ENCODE data around the gene KLHL40.

The KLHL40 gene

DNA sequence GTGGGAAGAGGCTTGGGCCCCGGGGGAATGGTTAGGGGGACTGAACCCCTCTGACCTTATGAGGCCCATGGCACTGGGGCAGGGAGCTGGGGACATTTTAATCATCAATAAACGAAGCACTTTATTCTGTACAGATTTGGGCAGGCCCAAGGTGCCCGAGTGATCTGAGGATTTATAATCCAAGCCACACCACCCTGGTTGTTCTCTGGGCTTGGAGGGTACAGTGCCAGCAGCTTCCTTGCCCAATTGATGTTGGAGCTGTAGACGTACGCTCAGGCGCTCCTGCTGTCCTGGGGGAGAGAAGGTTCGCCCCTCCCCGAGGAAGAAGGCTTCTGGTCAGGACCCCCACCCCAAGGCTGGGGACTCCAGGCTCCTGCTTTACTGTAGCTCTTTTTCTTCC is 19.3 kb upstream of the KLHL40 start:
- H3K27me3 ChIP-seq (ENCODE audit: insufficient read depth, low read length) = no peaks in the 10 kb centered on the region

GRCh38 chr3:42666577-42666998 is 18.7 kb upstream of the KLHL40 start:
- Histone ChIP-seq H3K4me3 (ENCODE audit: low read length) (no peak overlapping the region), H3K4me1 (ENCODE audit: insufficient read depth, low read length) (no peaks in the 10 kb centered on the region), H3K27ac (ENCODE audit: low read length) (no peak overlapping the region), H3K9me3 (ENCODE audit: insufficient read depth, low read depth, low read length) (no peaks in the 10 kb centered on the region), H3K27me3 (ENCODE audit: insufficient read depth, low read length) (no peaks in the 10 kb centered on the region), H3K36me3 (ENCODE audit: insufficient read depth, low read depth, low read length) (no peaks in the 10 kb centered on the region), H3K9ac (ENCODE audit: low read depth, low read length) (no peak overlapping the region)

More for the DNA sequence above, 19.3 kb upstream of the KLHL40 start:
- no peak overlapping the region for H3K27ac ChIP-seq (ENCODE audit: low read length)
- H3K36me3 ChIP-seq (ENCODE audit: insufficient read depth, low read depth, low read length) = no peaks in the 10 kb centered on the region
- no peaks in the 10 kb centered on the region for H3K9me3 ChIP-seq (ENCODE audit: insufficient read depth, low read depth, low read length)
- H3K4me3 ChIP-seq (ENCODE audit: low read length) = no peak overlapping the region
- H3K4me1 ChIP-seq (ENCODE audit: insufficient read depth, low read length) = no peaks in the 10 kb centered on the region
- no peak overlapping the region for H3K9ac ChIP-seq (ENCODE audit: low read depth, low read length)

GRCh38 chr3:42667096-42667522 is 18.2 kb upstream of the KLHL40 start:
- Histone ChIP-seq H3K27me3 (ENCODE audit: insufficient read depth, low read length) (no peaks in the 10 kb centered on the region), H3K9ac (ENCODE audit: low read depth, low read length) (no peak overlapping the region), H3K9me3 (ENCODE audit: insufficient read depth, low read depth, low read length) (no peaks in the 10 kb centered on the region), H3K36me3 (ENCODE audit: insufficient read depth, low read depth, low read length) (no peaks in the 10 kb centered on the region), H3K4me3 (ENCODE audit: low read length) (no peak overlapping the region), H3K4me1 (ENCODE audit: insufficient read depth, low read length) (no peaks in the 10 kb centered on the region), H3K27ac (ENCODE audit: low read length) (no peak overlapping the region)

- H3K9ac ChIP-seq (ENCODE audit: low read depth, low read length) = no peak overlapping the region
- no peak overlapping the region for H3K4me3 ChIP-seq (ENCODE audit: low read length)
- no peaks in the 10 kb centered on the region for H3K36me3 ChIP-seq (ENCODE audit: insufficient read depth, low read depth, low read length)
- no peaks in the 10 kb centered on the region for H3K9me3 ChIP-seq (ENCODE audit: insufficient read depth, low read depth, low read length)
- no peaks in the 10 kb centered on the region for H3K4me1 ChIP-seq (ENCODE audit: insufficient read depth, low read length)
- no peak overlapping the region for H3K27ac ChIP-seq (ENCODE audit: low read length)
- no peaks in the 10 kb centered on the region for H3K27me3 ChIP-seq (ENCODE audit: insufficient read depth, low read length)
Measured at GRCh38 chr3:42667523-42668412, 17.6 kb upstream of the KLHL40 start.

- Histone ChIP-seq H3K9ac (ENCODE audit: low read depth, low read length) (no peak overlapping the region), H3K27me3 (ENCODE audit: insufficient read depth, low read length) (no peaks in the 10 kb centered on the region), H3K36me3 (ENCODE audit: insufficient read depth, low read depth, low read length) (no peaks in the 10 kb centered on the region), H3K4me3 (ENCODE audit: low read length) (no peak overlapping the region), H3K27ac (ENCODE audit: low read length) (no peak overlapping the region), H3K4me1 (ENCODE audit: insufficient read depth, low read length) (no peaks in the 10 kb centered on the region), H3K9me3 (ENCODE audit: insufficient read depth, low read depth, low read length) (no peaks in the 10 kb centered on the region)
Measured at GRCh38 chr3:42668413-42668760, 16.9 kb upstream of the KLHL40 start.

- no peaks in the 10 kb centered on the region for H3K4me1 ChIP-seq (ENCODE audit: insufficient read depth, low read length)
- no peak overlapping the region for H3K9ac ChIP-seq (ENCODE audit: low read depth, low read length)
- H3K36me3 ChIP-seq (ENCODE audit: insufficient read depth, low read depth, low read length) = no peaks in the 10 kb centered on the region
- no peak overlapping the region for H3K4me3 ChIP-seq (ENCODE audit: low read length)
- no peak overlapping the region for H3K27ac ChIP-seq (ENCODE audit: low read length)
- no peaks in the 10 kb centered on the region for H3K27me3 ChIP-seq (ENCODE audit: insufficient read depth, low read length)
- no peaks in the 10 kb centered on the region for H3K9me3 ChIP-seq (ENCODE audit: insufficient read depth, low read depth, low read length)
Measured at GRCh38 chr3:42668793-42669217, 16.5 kb upstream of the KLHL40 start.

DNA sequence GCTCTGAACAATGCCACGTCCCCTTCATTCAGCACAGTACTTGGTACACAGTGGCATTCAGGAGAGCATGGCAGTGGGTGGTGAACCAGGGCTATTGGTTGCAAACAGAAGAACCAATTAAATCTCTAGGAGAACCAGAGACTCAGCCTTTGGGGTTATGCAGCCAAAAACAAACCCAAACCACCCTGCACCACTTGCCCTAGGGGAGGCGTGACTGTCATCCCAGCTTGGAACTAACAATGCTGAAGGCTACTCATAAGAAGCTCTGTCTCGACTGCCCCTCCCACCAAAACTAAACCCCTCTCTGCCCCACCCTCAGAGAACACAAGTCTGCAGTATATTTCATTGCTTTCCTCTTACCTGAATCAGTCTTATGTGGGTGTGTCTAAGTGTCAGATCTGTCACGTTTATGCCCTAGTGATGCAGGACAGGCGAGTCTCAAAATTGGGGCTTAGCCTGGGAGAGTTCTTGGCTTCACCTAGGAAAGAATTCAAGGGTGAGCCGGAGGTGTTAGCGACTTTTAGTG is 15.2 kb upstream of the KLHL40 start:
- Histone ChIP-seq H3K36me3 (ENCODE audit: insufficient read depth, low read depth, low read length) (no peaks in the 10 kb centered on the region), H3K9ac (ENCODE audit: low read depth, low read length) (no peak overlapping the region), H3K27me3 (ENCODE audit: insufficient read depth, low read length) (no peaks in the 10 kb centered on the region), H3K4me1 (ENCODE audit: insufficient read depth, low read length) (no peaks in the 10 kb centered on the region), H3K4me3 (ENCODE audit: low read length) (no peak overlapping the region), H3K9me3 (ENCODE audit: insufficient read depth, low read depth, low read length) (no peaks in the 10 kb centered on the region), H3K27ac (ENCODE audit: low read length) (no peak overlapping the region)

DNA sequence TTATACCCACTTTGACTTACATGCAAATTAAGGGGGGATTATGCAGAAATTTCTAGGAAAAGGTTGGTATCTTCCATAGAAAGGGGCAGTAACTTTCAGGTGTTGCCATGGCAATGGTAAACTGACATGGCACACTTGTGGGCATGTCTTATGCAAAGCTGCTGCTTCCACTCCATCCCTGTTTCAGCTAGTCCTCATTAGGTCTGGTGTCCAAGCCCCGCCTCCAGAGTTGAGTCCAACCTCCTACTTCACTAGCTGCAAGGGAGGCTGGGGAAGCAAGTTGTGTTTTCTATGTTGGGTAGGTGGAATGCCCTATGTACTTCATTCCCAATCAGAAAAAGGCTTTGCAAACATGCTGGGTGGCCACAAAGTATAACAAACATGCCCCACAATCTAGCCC is 14.7 kb upstream of the KLHL40 start:
- Histone ChIP-seq H3K36me3 (ENCODE audit: insufficient read depth, low read depth, low read length) (no peaks in the 10 kb centered on the region), H3K4me1 (ENCODE audit: insufficient read depth, low read length) (no peaks in the 10 kb centered on the region), H3K9ac (ENCODE audit: low read depth, low read length) (no peak overlapping the region), H3K9me3 (ENCODE audit: insufficient read depth, low read depth, low read length) (no peaks in the 10 kb centered on the region; the same call in 1 of the 2 replicates), H3K27me3 (ENCODE audit: insufficient read depth, low read length) (no peaks in the 10 kb centered on the region), H3K27ac (ENCODE audit: low read length) (no peak overlapping the region), H3K4me3 (ENCODE audit: low read length) (no peak overlapping the region)

DNA sequence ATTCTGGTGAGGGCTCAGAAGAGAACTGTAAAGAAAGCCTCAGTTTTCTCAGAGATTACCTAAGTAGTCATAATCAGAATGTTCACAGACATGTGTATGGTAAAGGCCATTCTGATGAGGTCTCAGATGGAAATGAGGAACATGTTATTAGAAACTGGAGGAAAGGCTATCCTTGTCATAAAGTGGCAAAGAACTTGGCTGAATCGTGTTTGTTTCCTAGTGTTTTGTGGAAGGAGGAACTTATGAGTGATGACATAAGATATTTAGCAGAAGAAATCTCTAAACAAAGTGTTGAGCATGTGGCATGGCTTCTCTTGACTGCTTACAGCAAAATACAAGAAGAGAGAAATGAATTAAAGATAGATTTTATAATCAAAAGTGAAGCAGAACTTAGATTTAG is 12.8 kb upstream of the KLHL40 start:
- H3K9ac ChIP-seq (ENCODE audit: low read depth, low read length) = no peak overlapping the region
- no peaks in the 10 kb centered on the region for H3K27me3 ChIP-seq (ENCODE audit: insufficient read depth, low read length)
- H3K4me3 ChIP-seq (ENCODE audit: low read length) = no peak overlapping the region
- no peak overlapping the region for H3K27ac ChIP-seq (ENCODE audit: low read length)
- no peaks in the 10 kb centered on the region for H3K4me1 ChIP-seq (ENCODE audit: insufficient read depth, low read length)
- H3K9me3 ChIP-seq (ENCODE audit: insufficient read depth, low read depth, low read length) = peaks cover 5% of the 10 kb centered on the region; the same call in 1 of the 2 replicates
- H3K36me3 ChIP-seq (ENCODE audit: insufficient read depth, low read depth, low read length) = no peaks in the 10 kb centered on the region

- Histone ChIP-seq H3K9me3 (ENCODE audit: insufficient read depth, low read depth, low read length) (peaks cover 5% of the 10 kb centered on the region; the same call in 1 of the 2 replicates), H3K4me1 (ENCODE audit: insufficient read depth, low read length) (no peaks in the 10 kb centered on the region), H3K36me3 (ENCODE audit: insufficient read depth, low read depth, low read length) (no peaks in the 10 kb centered on the region), H3K9ac (ENCODE audit: low read depth, low read length) (no peak overlapping the region), H3K27ac (ENCODE audit: low read length) (no peak overlapping the region), H3K27me3 (ENCODE audit: insufficient read depth, low read length) (no peaks in the 10 kb centered on the region), H3K4me3 (ENCODE audit: low read length) (no peak overlapping the region)
Measured at GRCh38 chr3:42673082-42673481, 12.3 kb upstream of the KLHL40 start.

- Histone ChIP-seq H3K9ac (ENCODE audit: low read depth, low read length) (no peak overlapping the region), H3K9me3 (ENCODE audit: insufficient read depth, low read depth, low read length) (peaks cover 5% of the 10 kb centered on the region; the same call in 1 of the 2 replicates), H3K27me3 (ENCODE audit: insufficient read depth, low read length) (no peaks in the 10 kb centered on the region), H3K27ac (ENCODE audit: low read length) (no peak overlapping the region), H3K36me3 (ENCODE audit: insufficient read depth, low read depth, low read length) (no peaks in the 10 kb centered on the region), H3K4me1 (ENCODE audit: insufficient read depth, low read length) (peaks cover 3% of the 10 kb centered on the region; the same call in 1 of the 2 replicates), H3K4me3 (ENCODE audit: low read length) (no peak overlapping the region)
Measured at GRCh38 chr3:42674146-42674545, 11.2 kb upstream of the KLHL40 start.

DNA sequence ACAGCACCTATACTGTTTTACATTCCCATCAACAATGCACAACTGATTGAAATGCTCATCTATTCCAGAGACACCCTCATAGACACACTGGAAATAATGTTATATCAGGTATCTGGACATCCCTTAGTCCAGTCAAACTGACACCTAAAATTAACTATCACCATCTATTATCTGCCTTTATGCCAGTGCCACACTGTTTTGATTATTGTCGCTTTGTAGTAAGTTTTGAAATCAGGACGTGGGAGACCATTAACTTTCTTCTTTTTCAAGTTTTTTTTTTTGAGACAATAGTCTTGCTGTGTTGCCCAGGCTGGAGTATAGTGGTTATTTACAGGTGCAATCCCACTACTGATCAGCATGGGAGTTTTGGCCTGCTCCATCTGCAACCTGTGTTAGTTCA is 9.4 kb upstream of the KLHL40 start:
- Histone ChIP-seq H3K9me3 (ENCODE audit: insufficient read depth, low read depth, low read length) (peaks cover 5% of the 10 kb centered on the region; the same call in 1 of the 2 replicates), H3K4me3 (ENCODE audit: low read length) (no peak overlapping the region), H3K27me3 (ENCODE audit: insufficient read depth, low read length) (no peaks in the 10 kb centered on the region), H3K9ac (ENCODE audit: low read depth, low read length) (no peak overlapping the region), H3K36me3 (ENCODE audit: insufficient read depth, low read depth, low read length) (no peaks in the 10 kb centered on the region), H3K27ac (ENCODE audit: low read length) (no peak overlapping the region), H3K4me1 (ENCODE audit: insufficient read depth, low read length) (peaks cover 3% of the 10 kb centered on the region; the same call in 1 of the 2 replicates)

All from iPS-20b (cell line).